Trophoblast cell (in vitro differentiated cells and primary cell): Measurements from ENCODE around the gene SCD5.

Experiments
- DNase-seq, 2 donors: peaks; one replicate each; pipeline ENCODE4 v3.0.0-alpha.2; 2016
- H2AFZ ChIP-seq: 2 replicates; pipeline ENCODE4 v1.6.1; 2013; ENCODE audit warnings: low read length, moderate library complexity, mild to moderate bottlenecking; ENCODE audit not compliant: insufficient read depth, poor library complexity
- H2AK5ac ChIP-seq: 2 replicates; pipeline ENCODE4 v1.6.1; 2013; ENCODE audit warnings: mild to moderate bottlenecking, low read length
- H2BK120ac ChIP-seq: 2 replicates; pipeline ENCODE4 v1.6.1; 2013; ENCODE audit warnings: low read length, mild to moderate bottlenecking, moderate library complexity; ENCODE audit not compliant: insufficient read depth, poor library complexity
- H2BK12ac ChIP-seq: 2 replicates; pipeline ENCODE4 v1.6.1; 2013; ENCODE audit warnings: mild to moderate bottlenecking, low read length, moderate library complexity
- H2BK5ac ChIP-seq: 2 replicates; pipeline ENCODE4 v1.6.1; 2013; ENCODE audit warnings: low read length, low read depth, moderate library complexity, mild to moderate bottlenecking; ENCODE audit not compliant: poor library complexity
- H3K14ac ChIP-seq: 2 replicates; pipeline ENCODE4 v1.6.1; 2013; ENCODE audit warnings: mild to moderate bottlenecking, low read length
- H3K18ac ChIP-seq: 2 replicates; pipeline ENCODE4 v1.6.1; 2013; ENCODE audit warnings: mild to moderate bottlenecking, low read length
- H3K23ac ChIP-seq: 2 replicates; pipeline ENCODE4 v1.6.1; 2013; ENCODE audit warnings: low read length
- H3K27ac ChIP-seq: 2 replicates; pipeline ENCODE4 v1.5.1; 2013; ENCODE audit warnings: low read depth, mild to moderate bottlenecking, inconsistent platforms, low read length, moderate library complexity
- H3K27me3 ChIP-seq: 2 replicates; pipeline ENCODE4 v1.6.1; 2013; ENCODE audit warnings: inconsistent platforms, mild to moderate bottlenecking, low read length, moderate library complexity; ENCODE audit not compliant: insufficient read depth
- H3K36me3 ChIP-seq, 2 experiments: 1 replicate in 1 of 2; 2 replicates in 1 of 2; pipeline ENCODE4 v1.6.1; 2013; ENCODE audit warnings: low read length in 2 of 2, mild to moderate bottlenecking in 2 of 2, moderate library complexity in 1 of 2; ENCODE audit not compliant: insufficient read depth in 2 of 2, control insufficient read depth in 1 of 2
- H3K4ac ChIP-seq: 2 replicates; pipeline ENCODE4 v1.6.1; 2013; ENCODE audit warnings: low read depth, mild to moderate bottlenecking, low read length, moderate library complexity
- H3K4me1 ChIP-seq, 2 experiments: 1 replicate in 1 of 2; 2 replicates in 1 of 2; pipeline ENCODE4 v1.6.1; 2013; ENCODE audit warnings: low read length in 2 of 2, mild to moderate bottlenecking in 2 of 2, moderate library complexity in 1 of 2; ENCODE audit not compliant: insufficient read depth in 2 of 2, control insufficient read depth in 1 of 2
- H3K4me2 ChIP-seq: 2 replicates; pipeline ENCODE4 v1.6.1; 2013; ENCODE audit warnings: inconsistent platforms, mild to moderate bottlenecking, low read length, moderate library complexity
- H3K4me3 ChIP-seq: 2 replicates; pipeline ENCODE4 v1.5.1; 2013; ENCODE audit warnings: mild to moderate bottlenecking, low read depth, low read length, inconsistent platforms
- H3K79me1 ChIP-seq: one replicate; pipeline ENCODE4 v1.6.1; 2013; ENCODE audit warnings: low read length
- H3K79me2 ChIP-seq: 2 replicates; pipeline ENCODE4 v1.6.1; 2013; ENCODE audit warnings: low read length, mild to moderate bottlenecking; ENCODE audit not compliant: control insufficient read depth, insufficient read depth, poor library complexity
- H3K9ac ChIP-seq: 2 replicates; pipeline ENCODE4 v1.6.1; 2013; ENCODE audit warnings: mild to moderate bottlenecking, low read length
- H3K9me3 ChIP-seq: 2 replicates; pipeline ENCODE4 v1.6.1; 2013; ENCODE audit warnings: low read depth, mild to moderate bottlenecking, control low read depth, inconsistent platforms, low read length; ENCODE audit not compliant: insufficient read depth
- H4K12ac ChIP-seq: 2 replicates; pipeline ENCODE4 v1.6.1; 2013; ENCODE audit warnings: low read depth, mild to moderate bottlenecking, low read length, moderate library complexity
- H4K8ac ChIP-seq: 2 replicates; pipeline ENCODE4 v1.6.1; 2013; ENCODE audit warnings: low read depth, mild to moderate bottlenecking, low read length, moderate library complexity
- H4K91ac ChIP-seq: one replicate; pipeline ENCODE4 v1.6.1; 2013; ENCODE audit warnings: low read depth, mild to moderate bottlenecking, low read length, moderate library complexity
- WGBS: extraction: QIAGEN DNeasy Blood & Tissue Kit; methylation state at CpG from one replicate; pipeline ENCODE4 v1.1.7; 2013; ENCODE audit warnings: missing lambda C conversion rate; ENCODE audit not compliant: insufficient read length, insufficient coverage; ENCODE audit errors: extremely low coverage; 5-methylcytosine and 5-hydroxymethylcytosine counted together

The SCD5 gene

GRCh38 chr4:82592639-82593038 lies 206.0 kb downstream of the SCD5 start:
- Histone ChIP-seq H4K12ac (no peak overlapping the region), H3K9me3 (peaks cover 1% of the 10 kb centered on the region), H3K23ac (no peak overlapping the region), H3K4me3 (no peak overlapping the region), H3K4me2 (no peak overlapping the region), H2BK5ac (no peak overlapping the region), H3K18ac (no peak overlapping the region), H2BK120ac (no peak overlapping the region), H4K91ac (no peak overlapping the region), H3K79me2 (peaks cover 2% of the 10 kb centered on the region), H2AK5ac (no peak overlapping the region), H3K36me3 (no peaks in the 10 kb centered on the region), H2BK12ac (no peak overlapping the region), H3K27ac (no peak overlapping the region), H3K27me3 (no peaks in the 10 kb centered on the region), H3K14ac (no peak overlapping the region), H3K4ac (no peak overlapping the region), H3K9ac (no peak overlapping the region), H2AFZ (no peak overlapping the region), H3K4me1 (peaks cover 8 to 16% of the 10 kb centered on the region in 2 experiments), H3K79me1 (peaks cover 4% of the 10 kb centered on the region), H4K8ac (no peak overlapping the region)
- no peak for DNase-seq
- WGBS, result no CpG with 5 or more reads among the region's 3 CpGs

GRCh38 chr4:82591592-82591991 lies 207.0 kb downstream of the SCD5 start:
- no CpG with 5 or more reads among the region's 5 CpGs for WGBS
- Histone ChIP-seq H2AFZ (no peak overlapping the region), H3K36me3 (no peaks in the 10 kb centered on the region), H3K14ac (no peak overlapping the region), H2BK5ac (no peak overlapping the region), H4K8ac (no peak overlapping the region), H4K12ac (no peak overlapping the region), H2BK120ac (no peak overlapping the region), H3K4me1 (peaks cover 8 to 16% of the 10 kb centered on the region in 2 experiments), H3K4me2 (no peak overlapping the region), H3K79me1 (peaks cover 4% of the 10 kb centered on the region), H3K9me3 (no peaks in the 10 kb centered on the region), H2BK12ac (no peak overlapping the region), H3K18ac (no peak overlapping the region), H4K91ac (no peak overlapping the region), H3K27me3 (no peaks in the 10 kb centered on the region), H2AK5ac (no peak overlapping the region), H3K9ac (no peak overlapping the region), H3K23ac (no peak overlapping the region), H3K4me3 (no peak overlapping the region), H3K4ac (no peak overlapping the region), H3K27ac (no peak overlapping the region), H3K79me2 (peaks cover 2% of the 10 kb centered on the region)
- no peak for DNase-seq

GRCh38 chr4:82589756-82590155 lies 208.8 kb downstream of the SCD5 start:
- Histone ChIP-seq H3K9ac (no peak overlapping the region), H3K4me1 (peaks cover 8 to 16% of the 10 kb centered on the region in 2 experiments), H4K91ac (no peak overlapping the region), H2AK5ac (no peak overlapping the region), H3K36me3 (no peaks in the 10 kb centered on the region), H3K9me3 (no peaks in the 10 kb centered on the region), H3K79me2 (peaks cover 2% of the 10 kb centered on the region), H3K14ac (no peak overlapping the region), H4K8ac (no peak overlapping the region), H3K27me3 (no peaks in the 10 kb centered on the region), H2BK5ac (no peak overlapping the region), H3K18ac (no peak overlapping the region), H2BK12ac (no peak overlapping the region), H3K23ac (no peak overlapping the region), H4K12ac (no peak overlapping the region), H3K4me2 (no peak overlapping the region), H3K4ac (no peak overlapping the region), H3K79me1 (peaks cover 4% of the 10 kb centered on the region), H2BK120ac (no peak overlapping the region), H3K4me3 (no peak overlapping the region), H2AFZ (no peak overlapping the region), H3K27ac (no peak overlapping the region)
- WGBS, result no CpG with 5 or more reads among the region's 1 CpG
- DNase-seq, result no peak

- no peaks in the 10 kb centered on the region for H3K27me3 ChIP-seq
- no peak overlapping the region for H2AFZ ChIP-seq
- no peak overlapping the region for H3K27ac ChIP-seq
- H3K18ac ChIP-seq, result no peak overlapping the region
- no peak overlapping the region for H4K91ac ChIP-seq
- H3K4me2 ChIP-seq, result no peak overlapping the region
- H3K14ac ChIP-seq, result no peak overlapping the region
- no peak overlapping the region for H2BK120ac ChIP-seq
- H4K12ac ChIP-seq, result no peak overlapping the region
- H3K36me3 ChIP-seq, result no peaks in the 10 kb centered on the region
- no peaks in the 10 kb centered on the region for H3K9me3 ChIP-seq
- H2AK5ac ChIP-seq, result no peak overlapping the region
- no peak overlapping the region for H2BK5ac ChIP-seq
- peaks cover 2% of the 10 kb centered on the region for H3K79me1 ChIP-seq
- H3K4me3 ChIP-seq, result no peak overlapping the region
- peak; percentile 87 to 98 for DNase-seq
- peaks cover under 1% of the 10 kb centered on the region for H3K79me2 ChIP-seq
- H2BK12ac ChIP-seq, result no peak overlapping the region
- H4K8ac ChIP-seq, result no peak overlapping the region
- no peak overlapping the region for H3K23ac ChIP-seq
- H3K9ac ChIP-seq, result no peak overlapping the region
- no peak overlapping the region for H3K4ac ChIP-seq
- WGBS, result no CpG with 5 or more reads among the region's 2 CpGs
- H3K4me1 ChIP-seq, result peaks cover 5 to 10% of the 10 kb centered on the region in 2 experiments
Observed at GRCh38 chr4:82588771-82589270, 209.8 kb downstream of the SCD5 start.
